ENCODE data around the gene BTN3A1.

- TF ChIP-seq CTCF (IDR thresholded peaks at IDR 0.05) (no peak), EP300 (IDR thresholded peaks at IDR 0.05) (no peak), POLR2AphosphoS5 (IDR thresholded peaks at IDR 0.05) (no peak), POLR2A (IDR thresholded peaks at IDR 0.05) (no peak)
Measured at GRCh38 chr6:26385734-26386125, 16.3 kb upstream of the BTN3A1 start.

Measured in sigmoid colon (tissue), 4 donors.